Muscle of leg (tissue), 11 donors: ENCODE measurements around the gene WDR81. TPM values are rescaled to one million over a fixed set of nuclear protein-coding genes. Genes with fewer than 3 reads are reported as not detected.
A peak's percentile ranks its signal among the peaks of the same experiment; 100 is the strongest.

Experiments used
- DNase-seq: peaks from one replicate; pipeline ENCODE4 v3.0.0; 2013
- H3K27ac ChIP-seq: one replicate; pipeline ENCODE4 v1.5.1; 2013; ENCODE audit warnings: mild to moderate bottlenecking, low read length, control low read depth
- H3K27me3 ChIP-seq: one replicate; pipeline ENCODE4 v1.6.1; 2013; ENCODE audit warnings: low read length; ENCODE audit not compliant: control insufficient read depth, insufficient read depth
- H3K36me3 ChIP-seq: one replicate; pipeline ENCODE4 v1.6.1; 2013; ENCODE audit warnings: low read length; ENCODE audit not compliant: control insufficient read depth, insufficient read depth
- H3K4me1 ChIP-seq: one replicate; pipeline ENCODE4 v1.6.1; 2013; ENCODE audit warnings: low read length; ENCODE audit not compliant: control insufficient read depth, insufficient read depth
- H3K4me3 ChIP-seq: one replicate; pipeline ENCODE4 v1.5.1; 2013; ENCODE audit warnings: low read length, control low read depth
- H3K9me3 ChIP-seq: replicated peaks from 2 replicates; pipeline ENCODE4 v1.6.1; 2013; ENCODE audit warnings: low read depth, low read length; ENCODE audit not compliant: control insufficient read depth
- WGBS: methylation state at CpG from one replicate; pipeline ENCODE4 v1.1.5; 2013; ENCODE audit warnings: missing lambda C conversion rate; ENCODE audit not compliant: insufficient coverage; 5-methylcytosine and 5-hydroxymethylcytosine counted together
- polyA plus RNA-seq, 8 donors: library from polyadenylated mRNA; unstranded; fragments of 120-200 nt; gene quantifications; one replicate each; pipeline versions ENCODE4 v1.2.1 to v1.2.3, GENCODE V29; 2013; ENCODE audit warnings: inconsistent platforms in 1 of 8, low replicate concordance in 1 of 8; ENCODE audit not compliant: insufficient read length in 8 of 8, insufficient read depth in 1 of 8
- total RNA-seq: library from RNA; stranded (reverse); fragments of 120-200 nt; gene quantifications from one replicate; pipeline ENCODE4 v1.2.4, GENCODE V29; 2013

Gene WDR81
- total and polyA plus RNA-seq, 9 donors, result 9.6 to 20.6 (median 12.7) TPM

DNA sequence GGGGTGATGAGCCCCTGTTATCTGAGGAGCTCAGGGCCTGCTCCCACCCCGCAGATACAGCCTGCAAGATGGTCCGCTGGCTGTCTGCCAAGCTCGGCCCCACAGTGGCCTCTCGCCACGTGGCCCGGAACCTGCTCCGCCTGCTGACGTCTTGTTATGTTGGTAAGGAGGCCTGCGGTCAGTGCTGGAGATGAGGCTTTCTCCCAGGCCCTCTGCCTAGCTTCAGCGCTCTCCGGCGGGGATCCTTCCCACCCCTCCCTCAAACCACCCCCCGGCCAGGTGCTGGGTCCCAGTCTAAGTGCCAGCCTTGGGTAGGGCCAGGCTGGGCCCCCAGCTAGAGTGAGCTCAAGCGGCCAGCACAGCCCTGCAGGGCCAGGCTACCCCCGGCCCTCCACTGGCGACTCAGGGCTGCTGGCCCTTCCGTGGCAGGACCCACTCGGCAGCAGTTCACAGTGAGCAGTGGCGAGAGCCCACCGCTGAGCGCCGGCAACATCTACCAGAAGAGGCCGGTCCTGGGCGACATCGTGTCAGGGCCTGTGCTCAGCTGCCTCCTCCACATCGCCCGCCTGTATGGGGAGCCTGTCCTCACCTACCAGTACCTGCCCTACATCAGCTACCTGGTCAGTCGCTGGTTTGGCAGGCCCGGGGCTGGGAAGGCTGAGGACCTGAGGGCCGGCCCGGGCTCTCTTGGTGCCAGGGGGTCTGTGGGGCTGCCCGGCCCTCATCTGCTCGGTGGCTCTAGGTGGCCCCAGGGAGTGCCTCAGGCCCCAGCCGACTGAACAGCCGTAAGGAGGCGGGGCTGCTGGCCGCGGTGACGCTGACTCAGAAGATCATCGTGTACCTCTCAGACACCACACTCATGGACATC lies 6.1 kb downstream of the WDR81 start:
- Histone ChIP-seq H3K9me3 (no peaks in the 10 kb centered on the region), H3K27me3 (no peaks in the 10 kb centered on the region), H3K27ac (peak overlapping the region; percentile 92), H3K4me1 (peaks cover 43% of the 10 kb centered on the region), H3K4me3 (no peak overlapping the region), H3K36me3 (peaks cover 52% of the 10 kb centered on the region)
- WGBS, result 79% methylated on average over 29 of the region's 40 CpGs
- peak; percentile 91 for DNase-seq

DNA sequence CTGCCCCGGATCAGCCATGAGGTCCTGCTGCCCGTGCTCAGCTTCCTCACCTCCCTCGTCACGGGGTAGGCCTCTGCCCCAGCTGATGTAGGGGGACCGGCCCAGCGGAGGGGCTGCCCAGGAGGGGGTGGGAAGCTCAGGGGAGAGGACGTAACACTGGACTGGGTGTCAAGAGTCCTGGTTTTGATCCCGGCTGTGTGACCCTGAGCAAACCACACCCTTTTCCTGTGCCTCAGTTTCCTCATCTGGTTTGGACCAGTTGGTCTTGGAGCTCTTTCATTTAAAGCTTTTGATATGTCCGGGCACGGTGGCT lies 6.6 kb downstream of the WDR81 start:
- Histone ChIP-seq H3K36me3 (peaks cover 56% of the 10 kb centered on the region), H3K4me1 (peaks cover 43% of the 10 kb centered on the region), H3K27ac (peak overlapping the region; percentile 92), H3K4me3 (no peak overlapping the region), H3K27me3 (no peaks in the 10 kb centered on the region), H3K9me3 (no peaks in the 10 kb centered on the region)
- no peak for DNase-seq
- 80% methylated on average over 2 of the region's 10 CpGs for WGBS

DNA sequence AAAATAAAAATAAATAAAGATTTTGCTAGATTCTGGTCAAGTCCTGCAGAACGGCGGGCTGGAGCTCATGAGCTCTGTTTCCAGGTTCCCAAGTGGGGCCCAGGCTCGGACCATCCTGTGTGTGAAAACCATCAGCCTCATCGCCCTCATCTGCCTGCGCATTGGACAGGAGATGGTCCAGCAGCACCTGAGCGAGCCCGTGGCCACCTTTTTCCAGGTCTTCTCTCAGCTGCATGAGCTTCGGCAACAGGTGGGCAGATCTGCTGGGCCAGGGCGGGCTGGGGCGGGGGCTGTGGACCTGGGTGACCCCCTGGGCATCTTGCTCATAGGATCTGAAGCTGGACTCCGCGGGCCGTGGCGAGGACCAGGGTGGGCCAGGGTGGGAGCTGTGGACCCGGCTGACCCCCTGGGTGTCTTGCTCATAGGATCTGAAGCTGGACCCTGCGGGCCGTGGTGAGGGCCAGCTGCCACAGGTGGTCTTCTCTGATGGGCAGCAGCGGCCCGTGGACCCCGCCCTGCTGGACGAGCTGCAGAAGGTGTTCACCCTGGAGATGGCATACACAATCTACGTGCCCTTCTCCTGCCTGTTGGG lies 7.8 kb downstream of the WDR81 start:
- no peak for DNase-seq
- 89% methylated on average over 22 of the region's 22 CpGs for WGBS
- Histone ChIP-seq H3K27me3 (no peaks in the 10 kb centered on the region), H3K27ac (peak overlapping the region; percentile 91), H3K36me3 (peaks cover 52% of the 10 kb centered on the region), H3K9me3 (no peaks in the 10 kb centered on the region), H3K4me3 (no peak overlapping the region), H3K4me1 (peaks cover 52% of the 10 kb centered on the region)

GRCh38 chr17:1732833-1733321 lies 8.4 kb downstream of the WDR81 start:
- Histone ChIP-seq H3K4me1 (peaks cover 52% of the 10 kb centered on the region), H3K27me3 (no peaks in the 10 kb centered on the region), H3K9me3 (no peaks in the 10 kb centered on the region), H3K4me3 (no peak overlapping the region), H3K27ac (peak overlapping the region; percentile 91), H3K36me3 (peaks cover 52% of the 10 kb centered on the region)
- peak; percentile 57 for DNase-seq
- WGBS, result 77% methylated on average over 4 of the region's 11 CpGs

- no peaks in the 10 kb centered on the region for H3K9me3 ChIP-seq
- H3K36me3 ChIP-seq, result peaks cover 51% of the 10 kb centered on the region
- peaks cover 52% of the 10 kb centered on the region for H3K4me1 ChIP-seq
- H3K4me3 ChIP-seq, result no peak overlapping the region
- no peaks in the 10 kb centered on the region for H3K27me3 ChIP-seq
- H3K27ac ChIP-seq, result peak overlapping the region; percentile 91
- 93% methylated on average over 38 of the region's 38 CpGs for WGBS
- DNase-seq, result no peak
Measured at GRCh38 chr17:1733759-1734158, 9.3 kb downstream of the WDR81 start.

GRCh38 chr17:1735418-1735817 lies 10.9 kb downstream of the WDR81 start:
- 100% methylated on average over 9 of the region's 10 CpGs for WGBS
- Histone ChIP-seq H3K36me3 (peaks cover 51% of the 10 kb centered on the region), H3K27ac (no peak overlapping the region)

DNA sequence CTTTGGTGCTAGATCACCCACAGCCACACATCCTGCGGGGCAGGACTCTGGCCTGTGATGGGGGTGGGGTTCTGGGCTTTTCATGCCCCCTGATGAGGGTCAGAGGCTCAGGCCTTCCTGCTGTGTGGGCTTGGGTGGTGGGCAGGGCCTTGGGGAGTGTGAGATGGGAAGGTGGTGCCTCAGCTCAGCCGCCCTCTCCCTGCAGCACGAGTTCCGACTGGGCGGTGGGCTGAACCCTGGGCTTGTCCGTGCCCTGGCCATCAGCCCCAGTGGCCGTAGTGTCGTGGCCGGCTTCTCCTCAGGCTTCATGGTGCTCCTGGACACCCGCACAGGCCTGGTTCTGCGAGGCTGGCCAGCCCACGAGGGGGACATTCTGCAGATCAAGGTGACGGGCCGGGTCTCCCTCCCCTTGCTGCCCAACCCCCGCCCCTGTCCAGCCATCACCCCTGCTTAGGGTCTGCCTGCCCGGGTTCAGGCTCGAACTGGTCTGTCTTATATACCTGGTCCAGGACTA lies 11.4 kb downstream of the WDR81 start:
- Histone ChIP-seq H3K27me3 (no peaks in the 10 kb centered on the region), H3K9me3 (no peaks in the 10 kb centered on the region), H3K4me1 (peaks cover 36% of the 10 kb centered on the region), H3K36me3 (peaks cover 49% of the 10 kb centered on the region), H3K4me3 (no peak overlapping the region), H3K27ac (no peak overlapping the region)
- DNase-seq, result no peak
- 93% methylated on average over 12 of the region's 17 CpGs for WGBS

More at GRCh38 chr17:1735418-1735817, 10.9 kb downstream of the WDR81 start:
- Histone ChIP-seq H3K4me3 (no peak overlapping the region), H3K27me3 (no peaks in the 10 kb centered on the region), H3K4me1 (peaks cover 41% of the 10 kb centered on the region), H3K9me3 (no peaks in the 10 kb centered on the region)
- no peak for DNase-seq

- no peak overlapping the region for H3K4me3 ChIP-seq
- peaks cover 31% of the 10 kb centered on the region for H3K4me1 ChIP-seq
- H3K27me3 ChIP-seq, result no peaks in the 10 kb centered on the region
- peak; percentile 62 for DNase-seq
- 64% methylated on average over 20 of the region's 25 CpGs for WGBS
- H3K36me3 ChIP-seq, result peaks cover 46% of the 10 kb centered on the region
- peak overlapping the region; percentile 55 for H3K27ac ChIP-seq
- H3K9me3 ChIP-seq, result no peaks in the 10 kb centered on the region
Measured at GRCh38 chr17:1736348-1737281, 12.1 kb downstream of the WDR81 start.

- WGBS, result 91% methylated on average over 10 of the region's 21 CpGs
- H3K4me3 ChIP-seq, result no peak overlapping the region
- DNase-seq, result no peak
- no peaks in the 10 kb centered on the region for H3K27me3 ChIP-seq
- H3K4me1 ChIP-seq, result peaks cover 24% of the 10 kb centered on the region
- no peaks in the 10 kb centered on the region for H3K9me3 ChIP-seq
- H3K36me3 ChIP-seq, result peaks cover 44% of the 10 kb centered on the region
- H3K27ac ChIP-seq, result no peak overlapping the region
Measured at GRCh38 chr17:1737531-1738291, 13.2 kb downstream of the WDR81 start.
